Upper lobe of right lung (tissue), 1 donor: Measurements from ENCODE around the gene NDST1. TPM values are rescaled to one million over a fixed set of nuclear protein-coding genes. Genes with fewer than 3 reads are reported as not detected.

Experiments
- ATAC-seq: fragments of 200-7000 bp; cut with Tn5 transposase; one replicate; pipeline ENCODE4 v1.9.1; 2020; ENCODE audit warnings: mild to moderate bottlenecking, moderate library complexity
- DNase-seq: peaks from one replicate; pipeline ENCODE4 v3.0.0-alpha.2; 2020
- H3K27ac ChIP-seq: fragments of 200-600 bp; one replicate; pipeline ENCODE4 v1.8.0; 2022
- H3K27me3 ChIP-seq: fragments of 200-600 bp; one replicate; pipeline ENCODE4 v1.8.0; 2022; ENCODE audit warnings: mild to moderate bottlenecking
- H3K36me3 ChIP-seq: fragments of 200-600 bp; one replicate; pipeline ENCODE4 v1.8.0; 2022
- H3K4me1 ChIP-seq: fragments of 200-600 bp; one replicate; pipeline ENCODE4 v1.8.0; 2022
- H3K4me3 ChIP-seq: fragments of 200-600 bp; one replicate; pipeline ENCODE4 v1.8.0; 2022; ENCODE audit warnings: mild to moderate bottlenecking
- H3K9me3 ChIP-seq: fragments of 200-600 bp; one replicate; pipeline ENCODE4 v1.8.0; 2022
- CTCF ChIP-seq: fragments of 200-600 bp; IDR thresholded peaks from one replicate; pipeline ENCODE4 v1.8.0; 2022; ENCODE audit warnings: antibody characterized with exemption
- intact Hi-C: fragments of 100-400 bp; cut with DNase I; formaldehyde crosslinking; loops from one replicate; pipeline ENCODE4 v1.11.0; 2022
- total RNA-seq: library from RNA; stranded (reverse); fragmentation: NEBNext Ultra II Directional; extraction: Animal tissue kit (Norgen Biotek cat#: 25700); gene quantifications from one replicate; pipeline ENCODE4 v1.2.1, GENCODE V29; 2021
- donor health status: DM: no; HTN: yes; CAD: no; lungs with severe emphysema.

NDST1 gene
- total RNA-seq, 1 donor from 2014 or later: 143 TPM

GRCh38 chr5:150576449-150576949 lies 68.6 kb downstream of the NDST1 start:
- H3K9me3 ChIP-seq: no peaks in the 10 kb centered on the region
- H3K4me1 ChIP-seq: no peaks in the 10 kb centered on the region
- DNase-seq (peak; percentile 40), ATAC-seq (no peak)
- no peaks in the 10 kb centered on the region for H3K36me3 ChIP-seq
- H3K27me3 ChIP-seq: no peaks in the 10 kb centered on the region
- TF ChIP-seq CTCF: no peak
- no peak overlapping the region for H3K27ac ChIP-seq
- no peak overlapping the region for H3K4me3 ChIP-seq
- intact Hi-C loops: no loop called here

GRCh38 chr5:150577378-150578139 lies 69.6 kb downstream of the NDST1 start:
- Histone ChIP-seq H3K27ac (no peak overlapping the region), H3K27me3 (no peaks in the 10 kb centered on the region), H3K4me1 (peaks cover 8% of the 10 kb centered on the region), H3K36me3 (no peaks in the 10 kb centered on the region), H3K4me3 (no peak overlapping the region), H3K9me3 (no peaks in the 10 kb centered on the region)
- ATAC-seq (no peak), DNase-seq (peak; percentile 25)
- no peak for TF ChIP-seq CTCF
- intact Hi-C loops: no loop called here

- H3K9me3 ChIP-seq: no peaks in the 10 kb centered on the region
- H3K27ac ChIP-seq: no peak overlapping the region
- peak; percentile 61 for ATAC-seq
- H3K4me3 ChIP-seq: no peak overlapping the region
- peak; percentile 60 for DNase-seq
- H3K4me1 ChIP-seq: peaks cover 9% of the 10 kb centered on the region
- no peaks in the 10 kb centered on the region for H3K36me3 ChIP-seq
- intact Hi-C loops: no loop called here
- no peaks in the 10 kb centered on the region for H3K27me3 ChIP-seq
- no peak for TF ChIP-seq CTCF
These were observed 71.0 kb downstream of the NDST1 start for GRCh38 chr5:150578781-150579461.

GRCh38 chr5:150579462-150580400 lies 71.8 kb downstream of the NDST1 start:
- H3K36me3 ChIP-seq: no peaks in the 10 kb centered on the region
- H3K27ac ChIP-seq: no peak overlapping the region
- TF ChIP-seq CTCF: no peak
- ATAC-seq: no peak
- intact Hi-C loops: no loop called here
- H3K4me1 ChIP-seq: peaks cover 9% of the 10 kb centered on the region
- no peaks in the 10 kb centered on the region for H3K27me3 ChIP-seq
- no peak overlapping the region for H3K4me3 ChIP-seq
- H3K9me3 ChIP-seq: no peaks in the 10 kb centered on the region
- DNase-seq: peak; percentile 54

GRCh38 chr5:150580917-150581316 lies 73.0 kb downstream of the NDST1 start:
- no peak for TF ChIP-seq CTCF
- ATAC-seq (no peak), DNase-seq (peak; percentile 18)
- H3K27ac ChIP-seq: no peak overlapping the region
- no peaks in the 10 kb centered on the region for H3K9me3 ChIP-seq
- H3K4me3 ChIP-seq: no peak overlapping the region
- no peaks in the 10 kb centered on the region for H3K27me3 ChIP-seq
- H3K4me1 ChIP-seq: peaks cover 9% of the 10 kb centered on the region
- H3K36me3 ChIP-seq: no peaks in the 10 kb centered on the region
- intact Hi-C loops: no loop called here
